Measurements from ENCODE around the gene GRN.

Gene GRN

GRCh38 chr17:44360826-44361225 lies 15.7 kb downstream of the GRN start:
- Histone ChIP-seq H3K18ac (ENCODE audit: low read depth in 1 of 2, low read length in 2 of 2) (peak overlapping the region in 1 of 2 experiments; percentile 85), H2AFZ (ENCODE audit: low read depth, low read length) (no peak overlapping the region), H3K4me2 (ENCODE audit: low read length, poor library complexity, severe bottlenecking) (peak overlapping the region; percentile 56), H3K4me3 (ENCODE audit: insufficient read depth in 1 of 2, low read depth in 1 of 2, low read length in 2 of 2) (no peak overlapping the region), H4K8ac (ENCODE audit: low read length) (no peak overlapping the region), H3K23ac (ENCODE audit: low read length in 2 of 2) (peak overlapping the region in 1 of 2 experiments; percentile 23), H4K91ac (ENCODE audit: low read length) (peak overlapping the region; percentile 91), H3K27me3 (ENCODE audit: control insufficient read depth in 1 of 2, insufficient read depth in 1 of 2, low read length in 2 of 2) (peaks cover 7 to 15% of the 10 kb centered on the region in 2 experiments), H3K14ac (ENCODE audit: low read length in 2 of 2) (peak overlapping the region in 1 of 2 experiments; percentile 53), H3K27ac (ENCODE audit: low read length, poor library complexity, severe bottlenecking) (no peak overlapping the region), H3K9ac (ENCODE audit: low read length) (no peak overlapping the region), H3K79me1 (replicated peaks; ENCODE audit: low read length, poor library complexity, severe bottlenecking) (peaks cover 39% of the 10 kb centered on the region), H2BK120ac (ENCODE audit: low read depth, low read length) (no peak overlapping the region), H2BK15ac (ENCODE audit: low read depth, poor library complexity, severe bottlenecking) (peak overlapping the region; percentile 17), H2BK5ac (ENCODE audit: low read depth, low read length, poor library complexity, severe bottlenecking) (peak overlapping the region; percentile 49), H2AK5ac (ENCODE audit: low read length, severe bottlenecking) (peak overlapping the region; percentile 3), H3K9me3 (ENCODE audit: control insufficient read depth, low read length) (no peaks in the 10 kb centered on the region), H3K36me3 (ENCODE audit: control insufficient read depth in 1 of 2, insufficient read depth in 2 of 2, low read depth in 1 of 2, low read length in 2 of 2) (peaks cover 0 to 18% of the 10 kb centered on the region in 2 experiments), H2BK12ac (ENCODE audit: low read length in 2 of 2) (peak overlapping the region in 1 of 2 experiments; percentile 65), H3K4me1 (ENCODE audit: control insufficient read depth, insufficient read depth, low read depth, low read length) (peaks cover 40% of the 10 kb centered on the region), H3K4ac (ENCODE audit: low read depth in 1 of 2, low read length in 2 of 2) (no peak overlapping the region)
- DNase-seq, result peak; percentile 60
- WGBS, result 74% methylated on average over 4 of the region's 5 CpGs

- WGBS, result 65% methylated on average over 7 of the region's 11 CpGs
These were observed 16.5 kb downstream of the GRN start for GRCh38 chr17:44361292-44362260.

GRCh38 chr17:44362459-44362948 lies 17.4 kb downstream of the GRN start:
- H3K9me3 ChIP-seq (ENCODE audit: control insufficient read depth, low read length), result no peaks in the 10 kb centered on the region
- no peak for DNase-seq
- H2AK5ac ChIP-seq (ENCODE audit: low read length, severe bottlenecking), result peak overlapping the region; percentile 8
- peaks cover 39% of the 10 kb centered on the region for H3K79me1 ChIP-seq (replicated peaks; ENCODE audit: low read length, poor library complexity, severe bottlenecking)
- peak overlapping the region in 1 of 2 experiments; percentile 60 for H3K18ac ChIP-seq (ENCODE audit: low read depth in 1 of 2, low read length in 2 of 2)
- H3K36me3 ChIP-seq (ENCODE audit: control insufficient read depth in 1 of 2, insufficient read depth in 2 of 2, low read depth in 1 of 2, low read length in 2 of 2), result peaks cover 0 to 13% of the 10 kb centered on the region in 2 experiments
- no peak overlapping the region for H2BK15ac ChIP-seq (ENCODE audit: low read depth, poor library complexity, severe bottlenecking)
- H3K9ac ChIP-seq (ENCODE audit: low read length), result peak overlapping the region; percentile 79
- H2BK5ac ChIP-seq (ENCODE audit: low read depth, low read length, poor library complexity, severe bottlenecking), result no peak overlapping the region
- H2BK120ac ChIP-seq (ENCODE audit: low read depth, low read length), result no peak overlapping the region
- peaks cover 40% of the 10 kb centered on the region for H3K4me1 ChIP-seq (ENCODE audit: control insufficient read depth, insufficient read depth, low read depth, low read length)
- H4K91ac ChIP-seq (ENCODE audit: low read length), result peak overlapping the region; percentile 10
- H3K27ac ChIP-seq (ENCODE audit: low read length, poor library complexity, severe bottlenecking), result no peak overlapping the region
- peak overlapping the region; percentile 85 for H3K4me2 ChIP-seq (ENCODE audit: low read length, poor library complexity, severe bottlenecking)
- peak overlapping the region in 1 of 2 experiments; percentile 64 for H3K23ac ChIP-seq (ENCODE audit: low read length in 2 of 2)
- no peak overlapping the region for H4K8ac ChIP-seq (ENCODE audit: low read length)
- H3K4ac ChIP-seq (ENCODE audit: low read depth in 1 of 2, low read length in 2 of 2), result no peak overlapping the region
- H3K14ac ChIP-seq (ENCODE audit: low read length in 2 of 2), result peak overlapping the region in 1 of 2 experiments; percentile 51
- H3K27me3 ChIP-seq (ENCODE audit: control insufficient read depth in 1 of 2, insufficient read depth in 1 of 2, low read length in 2 of 2), result peaks cover 20 to 26% of the 10 kb centered on the region in 2 experiments
- 14% methylated on average over 3 of the region's 11 CpGs for WGBS
- H3K4me3 ChIP-seq (ENCODE audit: insufficient read depth in 1 of 2, low read depth in 1 of 2, low read length in 2 of 2), result peak overlapping the region; percentile 80 to 84
- no peak overlapping the region for H2AFZ ChIP-seq (ENCODE audit: low read depth, low read length)
- H2BK12ac ChIP-seq (ENCODE audit: low read length in 2 of 2), result peak overlapping the region; percentile 21 to 66

More at GRCh38 chr17:44361292-44362260, 16.5 kb downstream of the GRN start:
- no peaks in the 10 kb centered on the region for H3K9me3 ChIP-seq (ENCODE audit: control insufficient read depth, low read length)
- H3K18ac ChIP-seq (ENCODE audit: low read depth in 1 of 2, low read length in 2 of 2), result peak overlapping the region; percentile 55 to 85
- H3K79me1 ChIP-seq (replicated peaks; ENCODE audit: low read length, poor library complexity, severe bottlenecking), result peaks cover 39% of the 10 kb centered on the region
- no peak overlapping the region for H3K27ac ChIP-seq (ENCODE audit: low read length, poor library complexity, severe bottlenecking)
- H3K27me3 ChIP-seq (ENCODE audit: control insufficient read depth in 1 of 2, insufficient read depth in 1 of 2, low read length in 2 of 2), result peaks cover 15 to 19% of the 10 kb centered on the region in 2 experiments
- no peak overlapping the region for H4K8ac ChIP-seq (ENCODE audit: low read length)
- peaks cover 0 to 13% of the 10 kb centered on the region in 2 experiments for H3K36me3 ChIP-seq (ENCODE audit: control insufficient read depth in 1 of 2, insufficient read depth in 2 of 2, low read depth in 1 of 2, low read length in 2 of 2)
- no peak overlapping the region for H3K4me3 ChIP-seq (ENCODE audit: insufficient read depth in 1 of 2, low read depth in 1 of 2, low read length in 2 of 2)
- no peak overlapping the region for H3K9ac ChIP-seq (ENCODE audit: low read length)
- H3K14ac ChIP-seq (ENCODE audit: low read length in 2 of 2), result peak overlapping the region in 1 of 2 experiments; percentile 53
- peak overlapping the region; percentile 85 for H3K4me2 ChIP-seq (ENCODE audit: low read length, poor library complexity, severe bottlenecking)
- H4K91ac ChIP-seq (ENCODE audit: low read length), result peak overlapping the region; percentile 91
- H2BK5ac ChIP-seq (ENCODE audit: low read depth, low read length, poor library complexity, severe bottlenecking), result peak overlapping the region; percentile 49
- peak overlapping the region in 1 of 2 experiments; percentile 23 for H3K23ac ChIP-seq (ENCODE audit: low read length in 2 of 2)
- H2BK120ac ChIP-seq (ENCODE audit: low read depth, low read length), result no peak overlapping the region
- H2BK12ac ChIP-seq (ENCODE audit: low read length in 2 of 2), result peak overlapping the region; percentile 65 to 69
- no peak overlapping the region for H2AFZ ChIP-seq (ENCODE audit: low read depth, low read length)
- H2BK15ac ChIP-seq (ENCODE audit: low read depth, poor library complexity, severe bottlenecking), result no peak overlapping the region
- H3K4ac ChIP-seq (ENCODE audit: low read depth in 1 of 2, low read length in 2 of 2), result no peak overlapping the region
- peaks cover 40% of the 10 kb centered on the region for H3K4me1 ChIP-seq (ENCODE audit: control insufficient read depth, insufficient read depth, low read depth, low read length)
- H2AK5ac ChIP-seq (ENCODE audit: low read length, severe bottlenecking), result peak overlapping the region; percentile 63
- DNase-seq, result no peak
